ENCODE results near the gene UBB. TPM values are rescaled to one million over a fixed set of nuclear protein-coding genes. Genes with fewer than 3 reads are reported as not detected.

Gene UBB
- total and polyA plus RNA-seq, 4 donors, result 1,190 to 3,673 (median 1,472) TPM

GRCh38 chr17:16378636-16379282 lies 2.1 kb upstream of the UBB start:
- Histone ChIP-seq H3K27ac (ENCODE audit: low read depth in 1 of 2, low read length in 2 of 2) (peak overlapping the region; percentile 87 to 90), H3K4me1 (ENCODE audit: control insufficient read depth in 4 of 4, insufficient read depth in 4 of 4, low read length in 3 of 4) (peaks cover 0 to 22% (median 13%) of the 10 kb centered on the region in 4 donors)
- DNase-seq (ENCODE audit: low spot score), result peak; percentile 57

DNA sequence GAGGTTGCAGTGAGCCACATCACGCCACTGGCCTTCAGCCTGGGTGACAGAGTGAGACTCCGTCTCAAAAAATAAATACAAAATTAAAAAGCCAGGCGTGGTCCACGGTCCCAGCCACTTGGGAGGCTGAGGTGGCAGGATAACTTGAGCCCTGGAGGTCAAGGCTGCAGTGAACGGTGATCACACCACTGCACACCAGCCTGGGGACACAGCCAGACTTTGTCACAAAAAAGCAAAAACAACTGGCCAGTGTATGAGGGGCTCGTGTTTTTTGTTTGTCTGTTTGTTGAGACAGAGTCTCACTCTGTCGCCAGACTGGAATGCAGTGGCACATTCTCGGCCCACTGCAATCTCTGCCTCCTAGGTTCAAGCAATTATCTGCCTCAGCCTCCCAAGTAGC lies 1.2 kb upstream of the UBB start:
- peak overlapping the region; percentile 96 to 98 for H3K27ac ChIP-seq (ENCODE audit: low read depth in 1 of 2, low read length in 2 of 2)
- H3K4me3 ChIP-seq (ENCODE audit: low read depth in 1 of 3, low read length in 3 of 3), result no peak overlapping the region
- H3K4me1 ChIP-seq (ENCODE audit: control insufficient read depth in 4 of 4, insufficient read depth in 4 of 4, low read length in 3 of 4), result peaks cover 0 to 25% (median 13%) of the 10 kb centered on the region in 4 donors
- 82% methylated on average over 8 of the region's 8 CpGs for WGBS
- no peaks in the 10 kb centered on the region for H3K27me3 ChIP-seq (ENCODE audit: control insufficient read depth in 4 of 4, insufficient read depth in 4 of 4, low read length in 3 of 4)
- no peak overlapping the region for H3K9ac ChIP-seq (ENCODE audit: low read depth in 1 of 2, low read length in 2 of 2)
- no peaks in the 10 kb centered on the region for H3K9me3 ChIP-seq (ENCODE audit: control insufficient read depth in 4 of 4, low read length in 3 of 4)
- DNase-seq (ENCODE audit: low spot score), result no peak
- no peak for TF ChIP-seq FOXA1 (IDR thresholded peaks at IDR 0.05)
- H3K36me3 ChIP-seq (ENCODE audit: control insufficient read depth in 4 of 4, insufficient read depth in 3 of 4, low read depth in 1 of 4, low read length in 3 of 4), result peaks cover 0 to 13% (median 3%) of the 10 kb centered on the region in 4 donors

More at GRCh38 chr17:16378636-16379282, 2.1 kb upstream of the UBB start:
- 69% methylated on average over 17 of the region's 17 CpGs for WGBS
- Histone ChIP-seq H3K9me3 (ENCODE audit: control insufficient read depth in 4 of 4, low read length in 3 of 4) (no peaks in the 10 kb centered on the region), H3K9ac (ENCODE audit: low read depth in 1 of 2, low read length in 2 of 2) (peak overlapping the region; percentile 7 to 71), H3K36me3 (ENCODE audit: control insufficient read depth in 4 of 4, insufficient read depth in 3 of 4, low read depth in 1 of 4, low read length in 3 of 4) (peaks cover 0 to 13% (median 3%) of the 10 kb centered on the region in 4 donors), H3K27me3 (ENCODE audit: control insufficient read depth in 4 of 4, insufficient read depth in 4 of 4, low read length in 3 of 4) (no peaks in the 10 kb centered on the region), H3K4me3 (ENCODE audit: low read depth in 1 of 3, low read length in 3 of 3) (no peak overlapping the region)
- TF ChIP-seq HNF4A (conservative IDR thresholded peaks at IDR 0.05), result no peak
- TF ChIP-seq FOXA2 (IDR thresholded peaks at IDR 0.05), result peak; percentile 27
- TF ChIP-seq, protein P1, sequence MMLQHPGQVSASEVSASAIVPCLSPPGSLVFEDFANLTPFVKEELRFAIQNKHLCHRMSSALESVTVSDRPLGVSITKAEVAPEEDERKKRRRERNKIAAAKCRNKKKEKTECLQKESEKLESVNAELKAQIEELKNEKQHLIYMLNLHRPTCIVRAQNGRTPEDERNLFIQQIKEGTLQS (IDR thresholded peaks at IDR 0.05), result no peak

DNA sequence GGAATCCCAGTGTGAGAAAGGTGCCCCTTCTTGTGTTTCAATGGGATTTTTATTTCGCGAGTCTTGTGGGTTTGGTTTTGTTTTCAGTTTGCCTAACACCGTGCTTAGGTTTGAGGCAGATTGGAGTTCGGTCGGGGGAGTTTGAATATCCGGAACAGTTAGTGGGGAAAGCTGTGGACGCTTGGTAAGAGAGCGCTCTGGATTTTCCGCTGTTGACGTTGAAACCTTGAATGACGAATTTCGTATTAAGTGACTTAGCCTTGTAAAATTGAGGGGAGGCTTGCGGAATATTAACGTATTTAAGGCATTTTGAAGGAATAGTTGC lies 567 bp downstream of the UBB start:
- under 1% methylated on average over 14 of the region's 14 CpGs for WGBS
- Histone ChIP-seq H3K9me3 (ENCODE audit: control insufficient read depth in 4 of 4, low read length in 3 of 4) (no peaks in the 10 kb centered on the region), H3K27ac (ENCODE audit: low read depth in 1 of 2, low read length in 2 of 2) (peak overlapping the region; percentile 96 to 98), H3K9ac (ENCODE audit: low read depth in 1 of 2, low read length in 2 of 2) (peak overlapping the region; percentile 86 to 99), H3K36me3 (ENCODE audit: control insufficient read depth in 4 of 4, insufficient read depth in 3 of 4, low read depth in 1 of 4, low read length in 3 of 4) (peaks cover 0 to 13% (median 3%) of the 10 kb centered on the region in 4 donors), H3K4me1 (ENCODE audit: control insufficient read depth in 4 of 4, insufficient read depth in 4 of 4, low read length in 3 of 4) (peaks cover 0 to 25% (median 13%) of the 10 kb centered on the region in 4 donors), H3K27me3 (ENCODE audit: control insufficient read depth in 4 of 4, insufficient read depth in 4 of 4, low read length in 3 of 4) (no peaks in the 10 kb centered on the region), H3K4me3 (ENCODE audit: low read depth in 1 of 3, low read length in 3 of 3) (peak overlapping the region; percentile 63 to 96 (median 76))
- TF ChIP-seq FOXA2 (IDR thresholded peaks at IDR 0.05) (no peak), HNF4A (conservative IDR thresholded peaks at IDR 0.05) (no peak), TAF1 (conservative IDR thresholded peaks at IDR 0.05) (no peak), RAD21 (IDR thresholded peaks at IDR 0.05) (no peak), RXRA (IDR thresholded peaks at IDR 0.05) (no peak), JUND (IDR thresholded peaks at IDR 0.05) (no peak), YY1 (IDR thresholded peaks at IDR 0.05) (no peak)
- TF ChIP-seq, protein P2, sequence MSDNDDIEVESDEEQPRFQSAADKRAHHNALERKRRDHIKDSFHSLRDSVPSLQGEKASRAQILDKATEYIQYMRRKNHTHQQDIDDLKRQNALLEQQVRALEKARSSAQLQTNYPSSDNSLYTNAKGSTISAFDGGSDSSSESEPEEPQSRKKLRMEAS (IDR thresholded peaks at IDR 0.05), result no peak
- TF ChIP-seq, protein P3, sequence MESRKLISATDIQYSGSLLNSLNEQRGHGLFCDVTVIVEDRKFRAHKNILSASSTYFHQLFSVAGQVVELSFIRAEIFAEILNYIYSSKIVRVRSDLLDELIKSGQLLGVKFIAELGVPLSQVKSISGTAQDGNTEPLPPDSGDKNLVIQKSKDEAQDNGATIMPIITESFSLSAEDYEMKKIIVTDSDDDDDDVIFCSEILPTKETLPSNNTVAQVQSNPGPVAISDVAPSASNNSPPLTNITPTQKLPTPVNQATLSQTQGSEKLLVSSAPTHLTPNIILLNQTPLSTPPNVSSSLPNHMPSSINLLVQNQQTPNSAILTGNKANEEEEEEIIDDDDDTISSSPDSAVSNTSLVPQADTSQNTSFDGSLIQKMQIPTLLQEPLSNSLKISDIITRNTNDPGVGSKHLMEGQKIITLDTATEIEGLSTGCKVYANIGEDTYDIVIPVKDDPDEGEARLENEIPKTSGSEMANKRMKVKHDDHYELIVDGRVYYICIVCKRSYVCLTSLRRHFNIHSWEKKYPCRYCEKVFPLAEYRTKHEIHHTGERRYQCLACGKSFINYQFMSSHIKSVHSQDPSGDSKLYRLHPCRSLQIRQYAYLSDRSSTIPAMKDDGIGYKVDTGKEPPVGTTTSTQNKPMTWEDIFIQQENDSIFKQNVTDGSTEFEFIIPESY (IDR thresholded peaks at IDR 0.05), result no peak
- no peak for DNase-seq (ENCODE audit: low spot score)

GRCh38 chr17:16383216-16383615 lies 2.3 kb downstream of the UBB start:
- peak overlapping the region; percentile 2 to 81 for H3K9ac ChIP-seq (ENCODE audit: low read depth in 1 of 2, low read length in 2 of 2)
- no peaks in the 10 kb centered on the region for H3K27me3 ChIP-seq (ENCODE audit: control insufficient read depth in 4 of 4, insufficient read depth in 4 of 4, low read length in 3 of 4)
- TF ChIP-seq RXRA (IDR thresholded peaks at IDR 0.05), result no peak
- no peak for TF ChIP-seq NR2F2 (IDR thresholded peaks at IDR 0.05)
- TF ChIP-seq JUND (IDR thresholded peaks at IDR 0.05), result no peak
- no peak for TF ChIP-seq YY1 (IDR thresholded peaks at IDR 0.05)
- TF ChIP-seq GABPA (IDR thresholded peaks at IDR 0.05 in 1 of 2, conservative IDR thresholded peaks at IDR 0.05 in 1 of 2), result no peak
- no peak for TF ChIP-seq FOXA2 (IDR thresholded peaks at IDR 0.05)
- no peak for TF ChIP-seq TAF1 (conservative IDR thresholded peaks at IDR 0.05)
- TF ChIP-seq, protein P3 (IDR thresholded peaks at IDR 0.05), result no peak
- no peak for TF ChIP-seq FOXA1 (IDR thresholded peaks at IDR 0.05)
- TF ChIP-seq, protein P2 (IDR thresholded peaks at IDR 0.05), result no peak
- no peak for TF ChIP-seq SP1 (IDR thresholded peaks at IDR 0.05)
- TF ChIP-seq CTCF (IDR thresholded peaks at IDR 0.05; ENCODE audit: low read depth, low read length, missing input control), result no peak
- no peak for TF ChIP-seq HNF4A (conservative IDR thresholded peaks at IDR 0.05)
- H3K9me3 ChIP-seq (ENCODE audit: control insufficient read depth in 4 of 4, low read length in 3 of 4), result no peaks in the 10 kb centered on the region
- 70% methylated on average over 4 of the region's 4 CpGs for WGBS
- no peak for DNase-seq (ENCODE audit: low spot score)
- peaks cover 0 to 13% (median 3%) of the 10 kb centered on the region in 4 donors for H3K36me3 ChIP-seq (ENCODE audit: control insufficient read depth in 4 of 4, insufficient read depth in 3 of 4, low read depth in 1 of 4, low read length in 3 of 4)
- H3K27ac ChIP-seq (ENCODE audit: low read depth in 1 of 2, low read length in 2 of 2), result peak overlapping the region; percentile 96 to 98
- H3K4me3 ChIP-seq (ENCODE audit: low read depth in 1 of 3, low read length in 3 of 3), result peak overlapping the region in 1 of 3 donors; percentile 24
- H3K4me1 ChIP-seq (ENCODE audit: control insufficient read depth in 4 of 4, insufficient read depth in 4 of 4, low read length in 3 of 4), result peaks cover 0 to 27% (median 16%) of the 10 kb centered on the region in 4 donors
